ENCODE measurements around the gene MIPEP. TPM values are rescaled to one million over a fixed set of nuclear protein-coding genes. Genes with fewer than 3 reads are reported as not detected.

MIPEP gene
- total and polyA plus RNA-seq, 2 donors (not counting 1 experiment from before 2014, with no cell fraction given), result 90.0 to 92.5 TPM

- H3K9me3 ChIP-seq (ENCODE audit: control insufficient read depth, insufficient read depth, low read depth, low read length), result no peaks in the 10 kb centered on the region
- no peak overlapping the region for H2AFZ ChIP-seq (ENCODE audit: low read length)
- no peaks in the 10 kb centered on the region for H4K20me1 ChIP-seq (ENCODE audit: control insufficient read depth, extremely low read depth, insufficient read depth, low read length)
- DNase-seq (ENCODE audit: low read depth in 2 of 2), result peak; percentile 39 to 79
- H3K4me2 ChIP-seq (ENCODE audit: extremely low read depth, insufficient read depth, low read length), result peak overlapping the region; percentile 20
- H3K79me2 ChIP-seq (ENCODE audit: control insufficient read depth, insufficient read depth, low read length), result no peaks in the 10 kb centered on the region
- H3K4me3 ChIP-seq (replicated peaks in 1 of 4; ENCODE audit: control extremely low read depth in 1 of 4, insufficient read depth in 1 of 4, low read depth in 3 of 4, low read length in 4 of 4), result no peak overlapping the region
- no peak overlapping the region for H3K9ac ChIP-seq (ENCODE audit: insufficient read depth, low read length)
- no peak overlapping the region for H3K27ac ChIP-seq (ENCODE audit: insufficient read depth, low read length)
- no peak for TF ChIP-seq EZH2 (IDR thresholded peaks at IDR 0.05; ENCODE audit: low read length, missing control alignments)
- TF ChIP-seq CTCF (conservative IDR thresholded peaks at IDR 0.05 in 1 of 2, IDR thresholded peaks at IDR 0.05 in 1 of 2; ENCODE audit: low read depth in 1 of 2, low read length in 2 of 2), result no peak
- no peaks in the 10 kb centered on the region for H3K36me3 ChIP-seq (ENCODE audit: control insufficient read depth, insufficient read depth, low read length)
- peaks cover 17% of the 10 kb centered on the region for H3K4me1 ChIP-seq (ENCODE audit: control insufficient read depth, extremely low read depth, insufficient read depth, low read length)
- no peaks in the 10 kb centered on the region for H3K27me3 ChIP-seq (ENCODE audit: control insufficient read depth, insufficient read depth, low read length)
Measured at GRCh38 chr13:23705583-23705982, 183.6 kb downstream of the MIPEP start.

- H3K9me3 ChIP-seq (ENCODE audit: control insufficient read depth, insufficient read depth, low read depth, low read length), result no peaks in the 10 kb centered on the region
- no peaks in the 10 kb centered on the region for H3K36me3 ChIP-seq (ENCODE audit: control insufficient read depth, insufficient read depth, low read length)
- H2AFZ ChIP-seq (ENCODE audit: low read length), result no peak overlapping the region
- H3K4me2 ChIP-seq (ENCODE audit: extremely low read depth, insufficient read depth, low read length), result no peak overlapping the region
- no peaks in the 10 kb centered on the region for H3K27me3 ChIP-seq (ENCODE audit: control insufficient read depth, insufficient read depth, low read length)
- DNase-seq (ENCODE audit: low read depth in 2 of 2), result no peak
- no peak overlapping the region for H3K4me3 ChIP-seq (replicated peaks in 1 of 4; ENCODE audit: control extremely low read depth in 1 of 4, insufficient read depth in 1 of 4, low read depth in 3 of 4, low read length in 4 of 4)
- no peaks in the 10 kb centered on the region for H4K20me1 ChIP-seq (ENCODE audit: control insufficient read depth, extremely low read depth, insufficient read depth, low read length)
- H3K79me2 ChIP-seq (ENCODE audit: control insufficient read depth, insufficient read depth, low read length), result no peaks in the 10 kb centered on the region
- H3K4me1 ChIP-seq (ENCODE audit: control insufficient read depth, extremely low read depth, insufficient read depth, low read length), result peaks cover 17% of the 10 kb centered on the region
- no peak overlapping the region for H3K27ac ChIP-seq (ENCODE audit: insufficient read depth, low read length)
- H3K9ac ChIP-seq (ENCODE audit: insufficient read depth, low read length), result no peak overlapping the region
- TF ChIP-seq EZH2 (IDR thresholded peaks at IDR 0.05; ENCODE audit: low read length, missing control alignments), result no peak
- TF ChIP-seq CTCF (conservative IDR thresholded peaks at IDR 0.05 in 1 of 2, IDR thresholded peaks at IDR 0.05 in 1 of 2; ENCODE audit: low read depth in 1 of 2, low read length in 2 of 2), result no peak
Measured at GRCh38 chr13:23703246-23703860, 185.8 kb downstream of the MIPEP start.

GRCh38 chr13:23701636-23702035 is 187.6 kb downstream of the MIPEP start:
- Histone ChIP-seq H4K20me1 (ENCODE audit: control insufficient read depth, extremely low read depth, insufficient read depth, low read length) (no peaks in the 10 kb centered on the region), H3K4me1 (ENCODE audit: control insufficient read depth, extremely low read depth, insufficient read depth, low read length) (peaks cover 17% of the 10 kb centered on the region), H3K36me3 (ENCODE audit: control insufficient read depth, insufficient read depth, low read length) (no peaks in the 10 kb centered on the region), H3K4me2 (ENCODE audit: extremely low read depth, insufficient read depth, low read length) (peak overlapping the region; percentile 20), H3K79me2 (ENCODE audit: control insufficient read depth, insufficient read depth, low read length) (no peaks in the 10 kb centered on the region), H3K27me3 (ENCODE audit: control insufficient read depth, insufficient read depth, low read length) (no peaks in the 10 kb centered on the region), H3K9me3 (ENCODE audit: control insufficient read depth, insufficient read depth, low read depth, low read length) (no peaks in the 10 kb centered on the region), H2AFZ (ENCODE audit: low read length) (no peak overlapping the region), H3K27ac (ENCODE audit: insufficient read depth, low read length) (peak overlapping the region; percentile 74), H3K9ac (ENCODE audit: insufficient read depth, low read length) (no peak overlapping the region), H3K4me3 (replicated peaks in 1 of 4; ENCODE audit: control extremely low read depth in 1 of 4, insufficient read depth in 1 of 4, low read depth in 3 of 4, low read length in 4 of 4) (no peak overlapping the region)
- DNase-seq (ENCODE audit: low read depth in 2 of 2), result peak; percentile 65 to 85
- no peak for TF ChIP-seq EZH2 (IDR thresholded peaks at IDR 0.05; ENCODE audit: low read length, missing control alignments)
- no peak for TF ChIP-seq CTCF (conservative IDR thresholded peaks at IDR 0.05 in 1 of 2, IDR thresholded peaks at IDR 0.05 in 1 of 2; ENCODE audit: low read depth in 1 of 2, low read length in 2 of 2)
